ENCODE results near the gene TRPM4.

TRPM4 gene

GRCh38 chr19:49119411-49120324 lies 37.9 kb upstream of the TRPM4 start, which contains the start of gene PPFIA3 (continued):
- TF ChIP-seq ZFP37 (tag by site-specific recombination; IDR thresholded peaks at IDR 0.05) = no peak
- TF ChIP-seq ZIC2 (tag by site-specific recombination; IDR thresholded peaks at IDR 0.05) = no peak
- TF ChIP-seq ZNF398 (tag by site-specific recombination; IDR thresholded peaks at IDR 0.05) = peak; percentile 64; the same call in 1 of the 2 replicates
- peak; percentile 82 for TF ChIP-seq ZBTB20 (tag by site-specific recombination; IDR thresholded peaks at IDR 0.05)
- TF ChIP-seq ZNF777 (tag by site-specific recombination; IDR thresholded peaks at IDR 0.05; ENCODE audit: borderline replicate concordance) = peak; percentile 56; the same call in 1 of the 2 replicates
- peak; percentile 34; the same call in 1 of the 2 replicates for TF ChIP-seq GLIS1 (tag by site-specific recombination; IDR thresholded peaks at IDR 0.05)
- TF ChIP-seq SALL2 (tag by site-specific recombination; IDR thresholded peaks at IDR 0.05; ENCODE audit: borderline replicate concordance) = no peak
- no peak for TF ChIP-seq HOXD13 (CRISPR knock-in tag; IDR thresholded peaks at IDR 0.05; ENCODE audit: borderline replicate concordance)
- TF ChIP-seq ZNF596 (tag by site-specific recombination; IDR thresholded peaks at IDR 0.05) = no peak
- TF ChIP-seq ZNF335 (tag by site-specific recombination; conservative IDR thresholded peaks at IDR 0.05) = peak; percentile 78
- no peak for TF ChIP-seq ZNF704 (tag by site-specific recombination; IDR thresholded peaks at IDR 0.05)
- TF ChIP-seq, protein P1, sequence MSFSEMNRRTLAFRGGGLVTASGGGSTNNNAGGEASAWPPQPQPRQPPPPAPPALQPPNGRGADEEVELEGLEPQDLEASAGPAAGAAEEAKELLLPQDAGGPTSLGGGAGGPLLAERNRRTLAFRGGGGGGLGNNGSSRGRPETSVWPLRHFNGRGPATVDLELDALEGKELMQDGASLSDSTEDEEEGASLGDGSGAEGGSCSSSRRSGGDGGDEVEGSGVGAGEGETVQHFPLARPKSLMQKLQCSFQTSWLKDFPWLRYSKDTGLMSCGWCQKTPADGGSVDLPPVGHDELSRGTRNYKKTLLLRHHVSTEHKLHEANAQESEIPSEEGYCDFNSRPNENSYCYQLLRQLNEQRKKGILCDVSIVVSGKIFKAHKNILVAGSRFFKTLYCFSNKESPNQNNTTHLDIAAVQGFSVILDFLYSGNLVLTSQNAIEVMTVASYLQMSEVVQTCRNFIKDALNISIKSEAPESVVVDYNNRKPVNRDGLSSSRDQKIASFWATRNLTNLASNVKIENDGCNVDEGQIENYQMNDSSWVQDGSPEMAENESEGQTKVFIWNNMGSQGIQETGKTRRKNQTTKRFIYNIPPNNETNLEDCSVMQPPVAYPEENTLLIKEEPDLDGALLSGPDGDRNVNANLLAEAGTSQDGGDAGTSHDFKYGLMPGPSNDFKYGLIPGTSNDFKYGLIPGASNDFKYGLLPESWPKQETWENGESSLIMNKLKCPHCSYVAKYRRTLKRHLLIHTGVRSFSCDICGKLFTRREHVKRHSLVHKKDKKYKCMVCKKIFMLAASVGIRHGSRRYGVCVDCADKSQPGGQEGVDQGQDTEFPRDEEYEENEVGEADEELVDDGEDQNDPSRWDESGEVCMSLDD (tag by site-specific recombination; IDR thresholded peaks at IDR 0.05) = peak; percentile 57; the same call in 1 of the 2 replicates
- TF ChIP-seq ZNF629 (tag by site-specific recombination; IDR thresholded peaks at IDR 0.05) = no peak
- TF ChIP-seq SP7 (tag by site-specific recombination; IDR thresholded peaks at IDR 0.05) = no peak
- TF ChIP-seq KLF1 (tag by site-specific recombination; IDR thresholded peaks at IDR 0.05) = no peak
- TF ChIP-seq, protein P2, sequence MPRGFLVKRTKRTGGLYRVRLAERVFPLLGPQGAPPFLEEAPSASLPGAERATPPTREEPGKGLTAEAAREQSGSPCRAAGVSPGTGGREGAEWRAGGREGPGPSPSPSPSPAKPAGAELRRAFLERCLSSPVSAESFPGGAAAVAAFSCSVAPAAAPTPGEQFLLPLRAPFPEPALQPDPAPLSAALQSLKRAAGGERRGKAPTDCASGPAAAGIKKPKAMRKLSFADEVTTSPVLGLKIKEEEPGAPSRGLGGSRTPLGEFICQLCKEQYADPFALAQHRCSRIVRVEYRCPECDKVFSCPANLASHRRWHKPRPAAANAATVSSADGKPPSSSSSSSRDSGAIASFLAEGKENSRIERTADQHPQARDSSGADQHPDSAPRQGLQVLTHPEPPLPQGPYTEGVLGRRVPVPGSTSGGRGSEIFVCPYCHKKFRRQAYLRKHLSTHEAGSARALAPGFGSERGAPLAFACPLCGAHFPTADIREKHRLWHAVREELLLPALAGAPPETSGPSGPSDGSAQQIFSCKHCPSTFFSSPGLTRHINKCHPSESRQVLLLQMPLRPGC (tag by site-specific recombination; IDR thresholded peaks at IDR 0.05) = no peak

- Histone ChIP-seq H3K9me3 (ENCODE audit: control insufficient read depth, insufficient read depth, low read depth, low read length) (no peaks in the 10 kb centered on the region), H3K4me3 (ENCODE audit: low read depth, low read length) (no peak overlapping the region), H3K27ac (ENCODE audit: extremely low read depth, low read depth, low read length) (no peak overlapping the region), H3K36me3 (ENCODE audit: control insufficient read depth in 2 of 2, insufficient read depth in 1 of 2, low read length in 2 of 2) (peaks cover 0 to 9% of the 10 kb centered on the region in 2 experiments; a peak in 2 of 3 replicates), H3K4me1 (ENCODE audit: control insufficient read depth, insufficient read depth, low read length) (peaks cover 5% of the 10 kb centered on the region; the same call in 1 of the 2 replicates)
- peak; percentile 47 for TF ChIP-seq ZIC2 (tag by site-specific recombination; IDR thresholded peaks at IDR 0.05)
- TF ChIP-seq ZBTB20 (tag by site-specific recombination; IDR thresholded peaks at IDR 0.05) = peak; percentile 8; the same call in 1 of the 2 replicates
- no peak for TF ChIP-seq WT1 (tag by site-specific recombination; IDR thresholded peaks at IDR 0.05)
- ChIA-PET POLR2A (interaction anchor here (0.8 to 1.6 kb wide), 5 partner anchors 8 to 30 kb away, joined by 3 to 8 read pairs (median 6); no protein-coding TSS in a partner anchor), CTCF (interaction anchor here (0.7 to 2.9 kb wide), 5 partner anchors 23 to 181 kb away, joined by 4 to 15 read pairs (median 10); no protein-coding TSS in a partner anchor)
Measured at GRCh38 chr19:49120325-49120683, 37.3 kb upstream of the TRPM4 start.

Data from HEK293 (cell line).